ENCODE measurements around the gene TRPV4. TPM values are rescaled to one million over a fixed set of nuclear protein-coding genes. Genes with fewer than 3 reads are reported as not detected.
A peak's percentile ranks its signal among the peaks of the same experiment; 100 is the strongest.

The TRPV4 gene
- total RNA-seq, 1 experiment from 2014 or later: 2.9 TPM

GRCh38 chr12:109740694-109741245 lies 92.4 kb downstream of the TRPV4 start:
- Mint-ChIP-seq H3K36me3 (no peaks in the 10 kb centered on the region), H3K9me3 (no peaks in the 10 kb centered on the region), H3K4me3 (no peak overlapping the region), H3K27me3 (ENCODE audit: low read depth) (no peaks in the 10 kb centered on the region), H3K27ac (no peak overlapping the region), H3K4me1 (peaks cover 19% of the 10 kb centered on the region)
- DNase-seq (ENCODE audit: low spot score): peak; percentile 11
- ATAC-seq: no peak
- TF ChIP-seq, protein P1, sequence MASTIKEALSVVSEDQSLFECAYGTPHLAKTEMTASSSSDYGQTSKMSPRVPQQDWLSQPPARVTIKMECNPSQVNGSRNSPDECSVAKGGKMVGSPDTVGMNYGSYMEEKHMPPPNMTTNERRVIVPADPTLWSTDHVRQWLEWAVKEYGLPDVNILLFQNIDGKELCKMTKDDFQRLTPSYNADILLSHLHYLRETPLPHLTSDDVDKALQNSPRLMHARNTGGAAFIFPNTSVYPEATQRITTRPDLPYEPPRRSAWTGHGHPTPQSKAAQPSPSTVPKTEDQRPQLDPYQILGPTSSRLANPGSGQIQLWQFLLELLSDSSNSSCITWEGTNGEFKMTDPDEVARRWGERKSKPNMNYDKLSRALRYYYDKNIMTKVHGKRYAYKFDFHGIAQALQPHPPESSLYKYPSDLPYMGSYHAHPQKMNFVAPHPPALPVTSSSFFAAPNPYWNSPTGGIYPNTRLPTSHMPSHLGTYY (CRISPR knock-in tag; IDR thresholded peaks at IDR 0.05): no peak
- TF ChIP-seq, protein P2, sequence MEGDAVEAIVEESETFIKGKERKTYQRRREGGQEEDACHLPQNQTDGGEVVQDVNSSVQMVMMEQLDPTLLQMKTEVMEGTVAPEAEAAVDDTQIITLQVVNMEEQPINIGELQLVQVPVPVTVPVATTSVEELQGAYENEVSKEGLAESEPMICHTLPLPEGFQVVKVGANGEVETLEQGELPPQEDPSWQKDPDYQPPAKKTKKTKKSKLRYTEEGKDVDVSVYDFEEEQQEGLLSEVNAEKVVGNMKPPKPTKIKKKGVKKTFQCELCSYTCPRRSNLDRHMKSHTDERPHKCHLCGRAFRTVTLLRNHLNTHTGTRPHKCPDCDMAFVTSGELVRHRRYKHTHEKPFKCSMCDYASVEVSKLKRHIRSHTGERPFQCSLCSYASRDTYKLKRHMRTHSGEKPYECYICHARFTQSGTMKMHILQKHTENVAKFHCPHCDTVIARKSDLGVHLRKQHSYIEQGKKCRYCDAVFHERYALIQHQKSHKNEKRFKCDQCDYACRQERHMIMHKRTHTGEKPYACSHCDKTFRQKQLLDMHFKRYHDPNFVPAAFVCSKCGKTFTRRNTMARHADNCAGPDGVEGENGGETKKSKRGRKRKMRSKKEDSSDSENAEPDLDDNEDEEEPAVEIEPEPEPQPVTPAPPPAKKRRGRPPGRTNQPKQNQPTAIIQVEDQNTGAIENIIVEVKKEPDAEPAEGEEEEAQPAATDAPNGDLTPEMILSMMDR (IDR thresholded peaks at IDR 0.05): no peak
- TF ChIP-seq ZNF416 (CRISPR knock-in tag; IDR thresholded peaks at IDR 0.05): no peak
- TF ChIP-seq SP1 (CRISPR knock-in tag; conservative IDR thresholded peaks at IDR 0.05): no peak
- no peak for TF ChIP-seq ZNF396 (CRISPR knock-in tag; IDR thresholded peaks at IDR 0.05; ENCODE audit: borderline replicate concordance)
- TF ChIP-seq NR2C2 (CRISPR knock-in tag; IDR thresholded peaks at IDR 0.05): no peak
- TF ChIP-seq ZNF317 (CRISPR knock-in tag; IDR thresholded peaks at IDR 0.05; ENCODE audit: borderline replicate concordance, low read depth): no peak
- TF ChIP-seq JAZF1 (CRISPR knock-in tag; IDR thresholded peaks at IDR 0.05): no peak
- no peak for TF ChIP-seq FOXP4 (CRISPR knock-in tag; IDR thresholded peaks at IDR 0.05)
- TF ChIP-seq SMAD4 (CRISPR knock-in tag; IDR thresholded peaks at IDR 0.05): no peak
- no peak for TF ChIP-seq RELA (CRISPR knock-in tag; IDR thresholded peaks at IDR 0.05; ENCODE audit: borderline replicate concordance)
- TF ChIP-seq NFE2L1 (CRISPR knock-in tag; IDR thresholded peaks at IDR 0.05): no peak
- TF ChIP-seq AFF4 (CRISPR knock-in tag; IDR thresholded peaks at IDR 0.05; ENCODE audit: borderline replicate concordance): no peak
- no peak for TF ChIP-seq CREB1 (CRISPR knock-in tag; IDR thresholded peaks at IDR 0.05)
- TF ChIP-seq, protein P3, sequence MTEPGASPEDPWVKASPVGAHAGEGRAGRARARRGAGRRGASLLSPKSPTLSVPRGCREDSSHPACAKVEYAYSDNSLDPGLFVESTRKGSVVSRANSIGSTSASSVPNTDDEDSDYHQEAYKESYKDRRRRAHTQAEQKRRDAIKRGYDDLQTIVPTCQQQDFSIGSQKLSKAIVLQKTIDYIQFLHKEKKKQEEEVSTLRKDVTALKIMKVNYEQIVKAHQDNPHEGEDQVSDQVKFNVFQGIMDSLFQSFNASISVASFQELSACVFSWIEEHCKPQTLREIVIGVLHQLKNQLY (CRISPR knock-in tag; IDR thresholded peaks at IDR 0.05): no peak
- no peak for TF ChIP-seq ZNF232 (CRISPR knock-in tag; IDR thresholded peaks at IDR 0.05)
- TF ChIP-seq PRRX2 (CRISPR knock-in tag; IDR thresholded peaks at IDR 0.05): no peak
- ChIA-PET CTCF (interaction anchor here (0.6 to 5.4 kb wide), 15 partner anchors 12 to 379 kb away, joined by 3 to 50 read pairs (median 6); no protein-coding TSS in a partner anchor), POLR2A (no interaction called here)
